Epidermal melanocyte (primary cell): ENCODE data around the gene CDH5.

ENCODE experiments used
- DNase-seq: peaks from one replicate; pipeline ENCODE4 v3.0.0; 2011; ENCODE audit warnings: low spot score; ENCODE audit not compliant: insufficient read length

Gene CDH5

DNA sequence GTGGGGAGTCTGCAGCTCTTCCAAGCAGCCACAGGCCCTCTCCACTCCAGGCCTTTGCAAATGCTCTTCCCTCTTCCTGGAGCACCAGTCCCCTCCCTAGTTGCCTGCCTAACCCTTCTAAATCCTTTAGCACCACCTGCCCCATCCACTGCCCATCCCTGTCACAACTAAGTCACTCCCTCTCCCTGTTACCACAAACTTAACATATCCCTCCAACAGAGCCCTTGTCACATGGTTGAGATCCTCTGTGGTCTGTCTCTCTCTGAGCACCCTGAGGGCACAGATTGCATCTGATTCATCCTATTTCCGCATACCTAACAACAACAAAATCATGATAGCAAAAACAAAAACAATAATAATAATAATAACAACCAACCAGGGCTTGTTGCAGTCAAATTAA, 49.6 kb downstream of the CDH5 start:
- no peak for DNase-seq

DNA sequence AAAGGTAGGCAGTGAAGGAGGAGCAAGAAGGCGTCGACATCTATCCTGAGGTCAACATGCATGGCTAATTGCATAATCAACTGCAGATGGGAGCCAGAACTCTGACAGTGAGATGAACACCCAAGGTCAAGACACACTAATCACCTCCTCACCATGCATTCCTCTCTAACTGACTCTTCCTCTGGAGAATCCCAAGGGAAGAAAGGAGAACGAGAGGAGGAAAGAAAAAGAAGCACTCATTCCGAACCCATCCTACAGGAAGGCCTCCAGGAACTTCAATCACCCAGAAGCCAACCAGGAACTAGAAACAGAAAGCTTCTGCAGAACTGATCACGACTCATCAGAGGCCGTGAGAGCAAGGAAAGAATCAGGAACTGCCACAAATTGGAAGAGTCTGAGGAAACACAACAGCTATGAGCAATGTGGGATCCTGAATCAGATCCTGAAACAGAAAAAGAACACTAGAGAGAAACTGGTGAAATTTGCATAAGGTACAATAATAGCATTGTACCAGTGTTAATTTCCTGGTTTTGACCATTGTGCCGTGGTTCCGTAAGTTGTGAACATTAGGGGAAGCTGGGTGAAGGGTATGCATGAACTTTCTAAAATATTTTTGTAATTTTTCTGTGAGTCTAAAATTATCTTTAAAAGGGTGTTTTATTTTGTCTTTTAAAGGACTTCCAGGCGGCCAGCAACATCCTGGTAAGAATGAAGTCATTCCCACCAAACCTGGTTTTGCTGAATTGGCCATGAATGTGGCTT, 50.6 kb downstream of the CDH5 start:
- DNase-seq = no peak

DNA sequence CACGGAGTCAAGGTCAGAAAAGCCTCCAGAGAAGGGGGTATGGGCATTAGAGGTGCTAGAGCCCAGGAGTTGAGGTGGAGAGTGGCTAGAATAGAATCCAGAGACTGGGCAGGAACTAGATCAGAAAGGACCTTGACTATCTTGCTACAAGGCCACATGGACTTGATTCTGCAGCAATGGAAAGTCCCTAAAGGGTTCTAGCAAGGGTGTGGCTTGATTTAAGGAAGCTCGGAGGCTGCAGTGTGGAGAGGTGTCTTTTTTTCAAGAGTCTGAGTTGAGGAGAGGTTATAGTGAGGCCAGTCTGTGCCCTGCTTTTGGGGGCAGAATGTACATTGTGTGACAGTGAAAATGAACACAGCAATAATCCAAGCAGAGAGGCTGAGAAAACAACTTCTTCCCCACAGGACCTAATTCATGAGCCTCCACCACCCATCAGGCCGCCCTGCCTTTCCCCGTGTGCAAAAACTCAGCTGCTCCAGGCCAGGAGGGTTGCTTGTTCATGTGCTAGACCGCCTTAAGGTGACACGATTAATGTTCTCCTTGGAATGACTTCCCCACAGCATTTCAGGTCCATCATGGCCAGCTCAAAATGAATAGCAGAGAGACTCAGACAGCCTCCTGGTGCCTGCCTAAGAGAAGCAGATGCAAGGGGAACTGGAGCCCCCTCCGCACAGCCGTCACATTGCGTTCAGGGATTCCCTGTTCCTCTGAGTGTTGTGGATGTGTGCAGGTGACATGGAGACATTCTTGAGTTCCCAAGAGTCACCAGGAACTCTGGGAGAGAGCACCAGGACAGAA, 51.9 kb downstream of the CDH5 start:
- DNase-seq = no peak

DNA sequence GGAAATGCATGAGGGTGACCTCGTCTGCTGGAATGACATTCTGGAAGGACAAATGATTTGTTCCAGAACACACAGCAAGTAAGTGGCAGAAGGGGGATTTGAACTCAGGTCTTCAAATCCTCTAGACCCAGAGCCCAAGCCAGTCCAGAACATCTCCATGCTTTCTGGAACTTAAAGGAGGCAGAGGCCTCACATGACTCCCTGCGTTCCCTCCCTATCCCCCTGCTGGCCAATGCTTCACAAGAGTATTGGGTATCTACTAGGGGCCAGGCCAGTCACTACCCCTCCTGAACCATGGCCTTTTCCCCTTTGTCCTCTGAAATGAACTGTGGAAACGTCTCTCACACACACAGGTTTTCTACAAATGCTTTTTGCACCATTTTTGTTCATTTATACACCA, 53.0 kb downstream of the CDH5 start:
- DNase-seq = no peak

DNA sequence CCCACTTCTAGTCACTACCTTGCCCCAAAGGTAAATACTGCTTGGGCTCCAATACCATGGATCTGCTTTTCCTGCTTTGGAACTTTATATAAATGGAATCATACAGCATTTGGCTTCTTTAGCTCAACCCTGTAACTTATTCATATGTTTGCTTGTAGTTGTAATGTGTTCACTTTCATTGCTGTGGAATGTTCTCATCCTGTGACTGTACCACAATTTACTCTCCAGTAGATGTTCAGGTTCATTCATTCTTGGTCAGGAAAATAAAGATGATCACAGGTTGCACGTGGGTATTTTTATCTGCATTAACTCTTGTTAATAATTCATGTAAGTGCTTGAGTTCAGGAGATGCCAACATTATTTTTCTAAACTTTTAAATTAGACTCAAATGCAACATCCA, 53.9 kb downstream of the CDH5 start:
- no peak for DNase-seq

DNA sequence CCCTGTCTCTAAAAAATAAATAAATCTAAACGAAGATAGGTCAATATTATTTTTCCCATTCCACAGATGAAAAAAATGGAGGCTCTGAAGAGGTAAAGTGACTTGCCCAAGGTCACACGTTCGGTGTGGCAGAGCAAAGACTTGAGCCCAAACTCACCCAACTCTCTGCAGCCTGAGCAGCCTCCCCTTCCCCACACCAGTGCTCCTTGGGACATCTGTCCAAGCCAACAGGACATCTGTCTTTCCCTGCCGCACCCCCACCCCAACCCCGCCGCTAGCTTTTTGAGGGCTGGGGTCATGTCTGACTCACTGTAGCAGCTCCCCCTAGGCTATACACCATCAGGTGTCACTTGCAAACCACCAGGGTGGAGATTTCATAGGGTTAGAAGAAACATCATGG, 55.4 kb downstream of the CDH5 start:
- DNase-seq = no peak

DNA sequence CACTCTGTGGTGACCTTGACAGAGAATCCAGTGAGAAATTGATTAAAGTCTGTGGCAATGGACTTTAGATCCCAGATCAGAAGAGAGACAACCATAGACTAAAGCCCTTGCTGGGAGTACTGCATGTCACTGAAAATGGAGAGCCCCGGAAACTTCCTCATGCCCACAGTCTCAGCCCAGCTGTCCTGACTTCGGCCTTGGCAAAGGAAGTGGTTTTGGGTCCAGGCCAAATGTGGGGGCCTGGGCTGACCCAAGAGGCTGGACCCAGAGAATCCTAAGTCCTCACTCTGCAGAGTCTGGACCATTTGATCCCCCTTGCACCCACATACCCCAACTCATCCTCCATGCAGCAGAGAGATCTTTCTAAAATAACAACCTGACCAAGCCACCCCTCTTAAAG, 55.9 kb downstream of the CDH5 start:
- no peak for DNase-seq

DNA sequence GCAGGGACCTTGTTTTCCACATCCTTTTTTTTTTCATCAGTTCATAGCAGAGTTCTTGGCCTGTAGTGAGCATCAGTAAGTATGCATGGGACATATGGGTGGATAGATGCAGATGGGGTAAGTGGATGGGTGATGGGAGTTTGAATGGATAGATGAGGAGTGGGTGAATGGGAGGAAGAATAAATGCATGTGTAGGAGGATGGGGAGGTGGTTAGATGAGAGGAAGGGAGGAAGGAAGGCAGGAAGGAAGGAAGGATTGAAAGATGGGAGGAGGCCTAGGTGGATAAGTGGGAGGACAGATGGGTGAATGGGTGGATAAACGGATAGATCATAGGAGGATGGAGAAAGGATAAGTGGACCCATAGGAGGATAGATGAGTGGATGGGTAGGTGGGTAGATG, 56.7 kb downstream of the CDH5 start:
- DNase-seq = no peak

DNA sequence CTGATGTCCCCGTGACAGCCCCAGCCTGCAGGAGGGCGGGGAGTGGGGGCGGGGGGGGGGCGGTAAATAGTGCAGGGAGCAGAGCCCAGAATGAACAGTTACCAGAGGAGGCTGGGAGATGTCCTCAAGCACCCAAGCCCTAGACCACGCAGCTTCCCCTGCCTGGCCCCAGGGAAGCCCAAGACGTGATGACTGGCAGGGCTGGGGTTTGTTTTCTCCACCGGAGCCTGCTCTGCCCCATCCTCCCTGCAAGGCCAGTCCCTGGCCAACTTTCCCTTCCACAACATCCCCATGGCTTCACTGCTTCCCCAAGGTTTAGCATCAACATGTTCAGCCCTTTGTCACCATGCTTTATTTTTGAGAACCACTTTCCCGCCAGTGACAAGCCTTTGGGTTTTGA, 59.2 kb downstream of the CDH5 start:
- no peak for DNase-seq

DNA sequence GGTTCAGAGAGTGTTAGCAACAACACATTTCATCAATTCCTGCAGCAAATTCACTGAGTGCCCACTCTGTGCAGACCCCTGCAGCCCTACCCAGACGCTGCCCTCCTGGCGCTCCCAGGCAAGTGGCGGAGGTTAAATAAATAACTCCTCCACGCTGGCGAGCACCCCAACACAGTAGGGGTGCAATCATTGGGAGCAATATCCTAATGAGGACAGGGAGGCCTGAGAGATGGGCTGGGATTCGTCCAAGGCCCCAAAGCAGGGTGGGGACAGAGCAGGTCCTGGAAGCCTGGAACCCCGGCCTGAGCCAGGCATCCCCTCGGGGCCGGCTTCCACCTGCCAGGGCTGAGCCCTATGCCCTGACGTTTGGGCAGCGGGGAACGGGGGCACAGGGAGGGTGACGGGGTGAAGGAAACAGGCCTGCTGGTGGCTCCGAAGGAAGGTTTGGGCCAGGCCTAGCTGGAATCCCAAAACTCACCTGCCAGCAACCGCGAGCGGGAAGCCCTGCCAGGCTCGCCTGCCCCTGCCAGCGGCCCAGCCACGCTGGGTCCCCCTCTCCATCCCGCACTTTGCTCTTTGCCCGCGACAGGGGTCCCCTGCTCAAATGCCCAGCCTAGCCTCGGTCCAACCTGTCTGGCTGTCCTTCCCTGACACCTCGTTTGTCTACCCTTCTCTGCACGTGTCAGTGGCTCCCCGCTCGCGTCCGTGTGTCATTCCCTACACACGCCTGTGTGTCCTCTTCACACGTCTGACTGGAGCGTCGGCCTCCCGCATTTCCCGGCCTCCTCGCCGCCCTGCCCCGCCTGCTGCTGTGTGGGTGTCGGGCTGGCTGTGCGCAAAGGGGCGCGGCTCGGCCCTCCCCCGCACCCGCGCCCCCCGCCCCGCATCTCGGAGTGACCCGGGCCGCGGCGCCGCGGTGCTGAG, 59.9 kb downstream of the CDH5 start:
- no peak for DNase-seq

DNA sequence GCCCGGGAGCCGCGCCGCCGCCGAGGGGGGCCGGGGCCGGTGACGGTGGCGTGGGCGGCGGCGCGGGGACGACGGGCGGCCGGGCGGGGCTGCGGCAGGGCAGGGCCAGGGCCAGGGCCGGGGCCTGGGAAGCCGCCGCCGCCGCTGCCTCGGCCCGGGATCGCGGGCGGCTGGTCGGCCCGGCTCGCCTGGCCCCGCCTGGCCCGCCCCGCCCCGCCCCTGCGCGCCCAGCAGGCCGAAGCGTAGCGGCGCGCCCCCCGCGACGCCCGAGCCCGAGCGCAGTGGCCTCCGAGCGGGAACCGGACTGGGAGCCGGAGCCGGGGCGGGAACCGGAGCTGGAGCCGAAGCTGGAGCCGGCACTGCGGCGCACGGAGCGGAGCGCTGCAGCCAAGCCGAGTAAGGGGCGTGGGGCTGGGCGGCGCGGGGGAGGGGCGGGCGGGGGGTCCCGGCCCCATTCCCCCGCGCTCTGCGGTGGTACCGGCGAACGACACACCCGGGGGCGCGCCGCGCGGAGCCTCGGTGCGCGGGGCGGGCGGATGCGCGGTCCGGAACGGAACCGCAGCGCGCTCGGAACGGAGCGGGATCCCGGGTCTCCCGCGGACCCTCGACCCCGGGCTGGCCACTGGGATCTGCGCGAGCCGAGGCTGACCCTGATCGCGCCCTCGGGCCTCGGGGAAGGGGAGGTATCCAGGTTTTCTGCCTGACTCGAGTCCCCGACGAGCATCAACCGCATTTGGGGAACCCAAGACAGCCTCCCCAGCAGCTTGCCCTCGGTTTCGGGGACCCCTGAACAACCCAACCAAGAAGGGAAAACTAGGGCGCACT, 60.8 kb downstream of the CDH5 start, which contains the start of gene BEAN1:
Gene BEAN1 (plus strand): TSS at position 260 of the 825 bp plus-strand sequence. CDS start 10,382 bp downstream, outside the sequence.
- DNase-seq = no peak

DNA sequence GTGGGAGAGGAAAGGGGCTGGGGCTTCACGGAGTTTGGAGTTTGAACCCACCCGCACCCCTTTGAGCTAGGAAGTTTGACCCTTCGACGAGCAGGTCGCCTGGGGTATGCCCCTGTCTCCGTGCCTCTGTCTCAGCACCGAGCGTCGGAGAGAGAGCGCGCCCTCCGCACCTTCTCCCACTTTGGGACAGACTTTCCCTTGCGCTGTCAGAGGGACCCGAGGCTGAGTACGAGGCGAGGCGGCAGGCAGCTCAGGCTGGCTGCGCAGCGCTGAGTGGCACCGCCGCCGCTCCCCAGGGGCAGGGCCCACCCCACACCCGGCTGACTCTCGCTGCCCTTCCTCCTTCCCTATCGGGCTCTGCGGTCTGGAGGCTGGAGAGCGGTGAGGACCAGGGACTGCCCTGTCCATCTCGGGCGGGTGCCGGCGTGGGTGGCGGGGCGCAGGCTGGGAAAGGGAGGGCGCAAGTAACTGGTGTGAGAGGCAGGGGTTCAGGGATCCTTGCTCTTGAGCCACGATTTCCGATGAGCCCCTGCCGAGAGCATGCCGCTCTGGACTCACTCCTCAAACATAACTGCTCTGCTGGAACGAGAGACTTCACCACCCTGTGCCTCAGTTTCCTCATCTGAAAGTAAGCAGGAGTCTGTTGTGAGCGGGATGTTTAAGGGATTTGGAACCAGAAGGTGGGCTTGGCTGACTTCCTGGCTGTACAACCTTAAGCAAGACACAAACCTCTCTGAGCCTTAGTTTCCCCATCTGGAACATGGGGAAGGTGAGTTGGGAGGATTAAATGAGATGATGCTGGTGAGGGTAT, 61.6 kb downstream of the CDH5 start:
- DNase-seq = no peak

DNA sequence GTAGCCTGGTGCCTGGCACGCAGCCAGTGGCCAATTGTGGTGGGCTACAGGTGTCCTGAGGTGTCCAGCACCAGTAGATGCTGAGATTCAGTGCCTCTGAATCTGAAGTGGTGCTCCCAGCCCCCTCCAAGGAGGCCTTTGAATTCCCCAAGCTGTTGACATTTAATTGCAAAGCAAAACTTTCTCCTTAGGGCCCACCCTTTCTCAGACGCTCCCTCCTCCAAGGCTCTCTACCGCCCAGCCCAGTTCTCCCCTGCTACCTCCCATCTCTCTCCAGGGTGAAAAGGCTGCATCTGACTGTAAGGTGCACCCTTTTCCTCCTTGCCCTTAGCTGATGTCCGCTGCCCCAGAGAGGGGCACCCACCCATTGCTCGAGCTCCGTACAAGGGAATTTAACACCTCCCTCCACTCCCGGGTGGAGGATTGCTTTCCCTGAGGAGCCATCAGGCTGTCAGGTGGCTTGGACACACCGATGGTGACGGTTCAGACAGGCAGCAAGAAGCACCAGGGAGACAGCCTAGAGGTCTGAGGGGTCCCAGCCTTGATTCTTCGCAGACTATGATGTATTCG, 62.3 kb downstream of the CDH5 start:
- DNase-seq = no peak

DNA sequence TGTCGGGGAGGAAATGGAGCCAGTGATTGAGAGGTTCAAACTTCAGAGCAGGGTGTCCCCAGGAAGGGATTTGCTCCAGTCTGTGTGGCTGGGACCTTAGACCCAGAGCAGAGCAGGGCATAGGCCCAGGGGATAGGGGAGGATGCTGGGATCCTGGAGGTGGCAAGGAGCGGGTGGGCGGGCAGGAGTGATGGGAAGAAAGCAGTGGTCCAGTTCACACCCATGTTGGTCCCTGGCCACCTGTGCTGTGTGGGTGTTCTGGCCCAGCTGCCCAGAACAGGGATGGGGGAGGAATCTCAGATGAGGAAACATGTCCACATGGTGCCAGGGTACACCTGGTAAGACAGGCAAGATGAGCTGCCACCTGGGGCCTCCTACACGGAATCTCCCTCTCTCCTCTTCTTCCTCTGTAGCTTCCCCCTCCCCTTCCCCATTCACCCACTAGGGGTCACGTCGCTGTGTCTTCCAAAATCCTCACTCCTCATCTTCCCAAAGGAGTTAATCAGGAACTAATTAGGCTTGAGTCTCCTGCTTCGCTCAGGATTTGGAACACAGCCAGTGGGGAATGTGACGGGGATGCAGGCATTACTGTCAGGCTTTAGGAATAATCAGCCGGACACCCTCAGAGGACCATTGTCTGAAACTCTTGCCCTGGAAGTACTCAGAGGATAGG, 62.9 kb downstream of the CDH5 start:
- DNase-seq = no peak

DNA sequence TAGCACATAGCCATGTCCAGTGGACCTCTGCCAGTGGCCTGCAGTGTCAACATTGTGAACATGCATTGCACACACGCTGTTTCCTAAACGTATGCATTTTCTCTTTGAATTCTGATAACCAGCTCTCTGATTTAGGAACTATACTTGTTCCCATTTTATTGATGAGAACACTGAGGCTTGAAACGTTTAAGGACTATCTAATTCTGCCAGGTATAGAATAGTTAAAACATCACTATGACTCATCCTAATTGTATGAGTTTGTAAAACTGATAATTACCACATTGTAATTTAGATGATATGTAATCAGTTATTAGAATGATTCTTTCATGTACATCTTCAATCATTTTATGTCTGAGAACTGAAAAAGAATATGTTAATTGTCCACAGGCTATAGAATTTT, 63.7 kb downstream of the CDH5 start:
- no peak for DNase-seq

DNA sequence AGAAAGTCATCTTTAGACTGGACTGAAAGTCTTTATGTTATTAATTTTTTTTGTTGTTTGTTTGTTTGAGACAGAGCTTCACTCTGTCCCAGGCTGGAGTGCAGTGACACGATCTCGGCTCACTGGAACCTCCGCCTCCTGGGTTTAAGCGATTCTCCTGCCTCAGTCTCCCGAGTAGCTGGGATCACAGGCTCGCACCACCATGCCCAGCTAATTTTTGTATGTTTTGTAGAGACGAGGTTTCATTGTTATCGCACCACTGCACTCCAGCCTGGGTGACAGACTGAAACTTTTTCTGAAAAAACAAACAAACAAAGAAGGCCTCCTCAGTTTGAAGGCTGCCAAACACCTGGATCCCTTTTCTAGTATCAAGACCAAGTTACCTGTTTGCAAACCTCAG, 65.3 kb downstream of the CDH5 start:
- DNase-seq = no peak

DNA sequence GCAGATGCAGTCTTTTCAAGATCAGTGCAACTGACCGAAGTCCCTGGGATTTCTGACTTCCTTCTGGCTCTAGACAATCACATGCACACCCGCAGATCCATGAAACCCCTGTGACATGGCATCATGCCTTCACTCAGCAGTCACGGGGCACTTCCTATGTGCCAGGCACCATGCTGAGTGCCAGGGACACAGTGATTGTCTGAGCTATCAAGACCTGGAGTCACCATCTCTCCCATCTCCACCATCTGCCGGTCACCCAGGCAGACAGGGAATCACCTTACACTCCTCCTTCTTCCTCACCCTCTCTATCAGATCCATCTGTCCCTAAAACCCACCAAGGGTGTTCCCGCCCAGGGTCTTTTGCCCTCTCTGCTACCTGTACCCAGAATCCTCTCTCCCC, 65.9 kb downstream of the CDH5 start:
- no peak for DNase-seq

DNA sequence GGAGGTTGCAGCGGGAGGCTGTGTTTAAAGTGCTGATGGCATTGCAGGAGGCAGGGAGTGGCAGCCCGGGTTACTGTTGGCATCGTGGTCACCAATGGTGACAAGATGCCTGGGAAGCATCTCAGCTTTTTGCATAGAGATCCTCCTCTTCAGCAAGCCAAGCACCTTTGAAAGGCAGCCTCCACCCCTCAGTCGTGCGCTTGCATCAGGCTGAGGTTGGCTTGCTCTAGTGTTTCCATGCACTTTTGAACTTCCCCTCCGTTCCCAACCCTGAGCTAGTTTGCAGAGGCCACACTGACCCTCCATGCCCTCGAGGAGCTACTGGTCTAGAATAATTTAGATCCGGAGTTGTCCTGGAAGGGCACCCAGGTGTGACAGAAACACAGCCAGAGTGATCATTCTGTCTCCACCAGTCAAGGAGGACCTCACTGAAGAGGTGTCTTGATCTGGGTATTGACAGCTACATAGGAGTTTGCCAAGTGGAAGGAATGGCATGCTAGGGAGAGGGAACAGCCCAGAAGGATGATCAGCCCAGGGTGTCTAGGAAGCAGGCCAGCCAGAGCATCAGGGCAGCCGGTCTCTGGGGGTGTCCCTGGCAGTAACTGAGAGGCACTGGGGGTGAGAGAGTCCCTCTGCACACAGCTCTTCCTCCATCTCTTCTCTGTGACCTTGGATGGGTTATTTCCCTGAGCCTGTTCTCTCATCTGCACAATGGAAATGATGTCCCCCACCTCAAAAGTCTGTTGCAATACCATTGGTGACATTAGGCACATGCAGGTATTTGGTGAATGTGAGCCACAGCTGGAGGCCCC, 68.3 kb downstream of the CDH5 start:
- no peak for DNase-seq
